Ovary (tissue), 9 donors: ENCODE results near the gene SORD. TPM values are rescaled to one million over a fixed set of nuclear protein-coding genes. Genes with fewer than 3 reads are reported as not detected.

ENCODE experiments used
- DNase-seq, 5 donors: peaks; one replicate each; pipeline ENCODE4 v3.0.0-alpha.2; 2019 to 2020
- H3K27ac ChIP-seq, 2 donors: fragments of 200-600 bp; one replicate each; pipeline versions ENCODE4 v1.5.1 to v1.8.0; 2019 to 2022
- H3K27me3 ChIP-seq: fragments of 200-600 bp; one replicate; pipeline ENCODE4 v1.8.0; 2022
- H3K36me3 ChIP-seq: fragments of 200-600 bp; sonication (generic); one replicate; pipeline ENCODE4 v1.5.1; 2019
- H3K4me1 ChIP-seq: one replicate; pipeline ENCODE4 v1.8.1; 2013; ENCODE audit warnings: mild to moderate bottlenecking, moderate library complexity; ENCODE audit not compliant: insufficient read depth
- H3K4me3 ChIP-seq: fragments of 200-600 bp; sonication (generic); one replicate; pipeline ENCODE4 v1.5.1; 2017
- H3K9me3 ChIP-seq, 2 donors: fragments of 200-600 bp in 1 of 2; sonication (generic) in 1 of 2; one replicate each; pipeline versions ENCODE4 v1.5.1 to v1.8.1; 2013 to 2019; ENCODE audit warnings: mild to moderate bottlenecking in 1 of 2, moderate library complexity in 1 of 2
- EP300 ChIP-seq: sonication (generic); formaldehyde crosslinking; IDR thresholded peaks from one replicate; pipeline ENCODE4 v1.6.1; 2017; ENCODE audit warnings: antibody characterized with exemption
- POLR2A ChIP-seq: fragments of 450-650 bp; IDR thresholded peaks from one replicate; pipeline ENCODE4 v1.6.1; 2017; ENCODE audit warnings: antibody characterized with exemption, mild to moderate bottlenecking, moderate library complexity
- WGBS, 3 donors: extraction: QIAGEN DNeasy Blood & Tissue Kit in 1 of 3; methylation state at CpG; one replicate each; pipeline versions ENCODE4 v1.1.5 to v1.1.7; 2013 to 2017; 5-methylcytosine and 5-hydroxymethylcytosine counted together
- intact Hi-C, 4 donors: fragments of 100-400 bp; cut with DNase I; formaldehyde crosslinking; loops; one replicate each; pipeline versions ENCODE4 v1.11.0 to v1.15.1; 2022 to 2023
- polyA plus RNA-seq, 2 donors: library from polyadenylated mRNA; stranded (reverse); fragments of 200-250 nt in 1 of 2; fragments of 350-450 nt in 1 of 2; fragmentation: Illumina TruSeq in 1 of 2; extraction: RNeasy Lipid Tissue Mini Kit (QIAGEN cat#74804) in 1 of 2; gene quantifications; one replicate each; pipeline ENCODE4 v1.2.3, GENCODE V29; 2013 to 2014
- total RNA-seq, 7 donors: library from RNA; depleted of rRNA in 2 of 7; stranded (reverse); fragments of >200 nt in 2 of 7; fragmentation: NEBNext Ultra II Directional in 3 of 7; extraction: Animal tissue kit (Norgen Biotek cat#: 25700) in 3 of 7; gene quantifications; one replicate each; pipeline versions ENCODE4 v1.1.0 to v1.2.4, GENCODE V29; 2016 to 2023
- TF ChIP-seq, protein P1 (sequence below), 3 donors: fragments of 450-650 bp in 2 of 3; fragments of 200-600 bp in 1 of 3; IDR thresholded peaks; one replicate each; pipeline versions ENCODE4 v1.5.1 to v1.8.0; 2016 to 2022; ENCODE audit warnings: antibody characterized with exemption in 3 of 3, mild to moderate bottlenecking in 1 of 3
- donor health status: DM: no; HTN: no; CAD: no; lungs with moderate emphysema.
- donor health status: DM: no; HTN: no; CAD: no.
- donor health status: Bipolar disorder and iron deficiency.
- donor health status: DM: yes; HTN: yes; CAD: no.
- donor health status: DM: no; HTN: no; CAD: no.
- donor health status: DM: yes; HTN: yes; CAD: no.

SORD gene
- total and polyA plus RNA-seq, 9 donors = 3.9 to 25.0 (median 8.3) TPM

DNA sequence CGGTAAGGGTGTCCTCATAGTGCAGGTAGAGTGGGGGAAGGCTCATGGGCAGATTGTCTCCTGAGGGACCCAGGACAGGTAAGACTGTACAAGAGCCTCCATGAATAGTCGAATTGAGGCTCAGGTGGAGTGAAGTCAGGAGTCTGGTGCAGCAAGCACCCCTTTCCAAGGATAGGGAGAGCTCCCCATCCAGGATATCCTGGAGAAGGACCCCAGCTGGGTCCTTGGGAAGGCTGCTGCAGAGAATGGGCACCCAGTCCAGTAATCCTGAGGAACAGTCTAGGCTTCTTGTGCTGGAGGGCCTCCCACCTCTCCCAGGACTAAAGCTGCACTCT, 91.7 kb downstream of the SORD start:
- Histone ChIP-seq H3K36me3 (no peaks in the 10 kb centered on the region), H3K27ac (no peak overlapping the region), H3K9me3 (no peaks in the 10 kb centered on the region), H3K4me3 (no peak overlapping the region), H3K27me3 (no peaks in the 10 kb centered on the region), H3K4me1 (peaks cover 2% of the 10 kb centered on the region)
- 5 to 20% (median 10%) methylated on average over 2 of the region's 2 CpGs for WGBS, 3 donors
- DNase-seq = no peak
- TF ChIP-seq POLR2A (no peak), EP300 (no peak)
- TF ChIP-seq, protein P1, sequence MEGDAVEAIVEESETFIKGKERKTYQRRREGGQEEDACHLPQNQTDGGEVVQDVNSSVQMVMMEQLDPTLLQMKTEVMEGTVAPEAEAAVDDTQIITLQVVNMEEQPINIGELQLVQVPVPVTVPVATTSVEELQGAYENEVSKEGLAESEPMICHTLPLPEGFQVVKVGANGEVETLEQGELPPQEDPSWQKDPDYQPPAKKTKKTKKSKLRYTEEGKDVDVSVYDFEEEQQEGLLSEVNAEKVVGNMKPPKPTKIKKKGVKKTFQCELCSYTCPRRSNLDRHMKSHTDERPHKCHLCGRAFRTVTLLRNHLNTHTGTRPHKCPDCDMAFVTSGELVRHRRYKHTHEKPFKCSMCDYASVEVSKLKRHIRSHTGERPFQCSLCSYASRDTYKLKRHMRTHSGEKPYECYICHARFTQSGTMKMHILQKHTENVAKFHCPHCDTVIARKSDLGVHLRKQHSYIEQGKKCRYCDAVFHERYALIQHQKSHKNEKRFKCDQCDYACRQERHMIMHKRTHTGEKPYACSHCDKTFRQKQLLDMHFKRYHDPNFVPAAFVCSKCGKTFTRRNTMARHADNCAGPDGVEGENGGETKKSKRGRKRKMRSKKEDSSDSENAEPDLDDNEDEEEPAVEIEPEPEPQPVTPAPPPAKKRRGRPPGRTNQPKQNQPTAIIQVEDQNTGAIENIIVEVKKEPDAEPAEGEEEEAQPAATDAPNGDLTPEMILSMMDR (IDR thresholded peaks at IDR 0.05) = no peak
- intact Hi-C loops = no loop called here

DNA sequence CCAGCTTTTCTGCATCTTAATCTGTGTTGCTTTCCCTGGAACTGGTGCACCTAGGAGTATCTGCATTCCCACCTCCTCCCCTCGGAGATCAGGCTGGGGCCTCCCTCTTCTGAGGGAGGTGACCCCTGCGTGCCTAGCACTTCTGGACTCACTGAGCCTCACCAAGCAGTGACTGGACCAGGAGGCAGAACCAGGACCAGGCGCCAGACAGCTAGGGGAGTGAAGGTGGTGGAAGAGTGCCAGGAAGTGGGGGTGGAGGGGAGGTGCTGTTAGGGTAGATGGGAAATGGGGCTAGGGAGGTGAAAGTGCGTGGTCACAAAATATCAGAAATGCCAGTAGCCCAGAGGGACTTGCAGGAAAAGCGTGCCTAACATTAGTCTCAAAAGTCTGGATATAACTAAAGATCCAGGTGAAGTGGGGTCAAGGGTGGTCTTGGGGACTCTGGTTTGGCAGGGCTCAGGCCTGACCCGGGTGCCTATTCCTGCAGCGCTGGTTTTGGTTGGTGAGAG, 92.4 kb downstream of the SORD start:
- Histone ChIP-seq H3K4me1 (peaks cover 2% of the 10 kb centered on the region), H3K36me3 (no peaks in the 10 kb centered on the region), H3K9me3 (no peaks in the 10 kb centered on the region), H3K27me3 (no peaks in the 10 kb centered on the region), H3K27ac (no peak overlapping the region), H3K4me3 (no peak overlapping the region)
- no peak for DNase-seq
- 59 to 69% (median 62%) methylated on average over 7 of the region's 7 CpGs for WGBS, 3 donors
- TF ChIP-seq, protein P1 (IDR thresholded peaks at IDR 0.05) = no peak
- intact Hi-C loops = no loop called here

DNA sequence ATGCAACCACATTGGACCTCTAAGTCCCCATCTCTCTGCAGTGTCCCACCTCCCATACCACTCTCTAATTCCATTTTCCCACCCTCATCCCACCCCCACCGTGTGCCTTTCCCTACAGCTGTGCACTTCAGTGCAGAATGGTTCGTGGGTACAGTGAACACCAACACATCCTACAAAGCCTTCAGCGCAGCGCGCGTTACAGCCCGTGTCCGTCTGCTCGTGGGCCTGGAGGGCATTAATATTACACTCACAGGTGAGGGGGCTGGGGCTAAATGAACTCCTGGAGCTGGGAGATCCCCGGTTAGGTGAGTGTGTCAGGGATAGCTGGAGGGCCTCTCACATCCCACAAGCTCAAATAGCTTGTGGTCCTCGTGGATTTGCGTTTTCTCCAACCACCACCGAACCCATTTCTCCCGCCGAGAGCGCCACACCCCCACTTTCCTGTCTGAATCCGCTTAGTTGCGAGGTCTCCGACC, 93.0 kb downstream of the SORD start:
- intact Hi-C loops = no loop called here
- Histone ChIP-seq H3K4me3 (no peak overlapping the region), H3K27me3 (no peaks in the 10 kb centered on the region), H3K36me3 (no peaks in the 10 kb centered on the region), H3K9me3 (no peaks in the 10 kb centered on the region), H3K27ac (no peak overlapping the region), H3K4me1 (peaks cover 2% of the 10 kb centered on the region)
- no peak for DNase-seq
- TF ChIP-seq, protein P1 (IDR thresholded peaks at IDR 0.05) = no peak
- TF ChIP-seq EP300 (no peak), POLR2A (no peak)
- WGBS, 3 donors = 32 to 49% (median 40%) methylated on average over 19 of the region's 19 CpGs

DNA sequence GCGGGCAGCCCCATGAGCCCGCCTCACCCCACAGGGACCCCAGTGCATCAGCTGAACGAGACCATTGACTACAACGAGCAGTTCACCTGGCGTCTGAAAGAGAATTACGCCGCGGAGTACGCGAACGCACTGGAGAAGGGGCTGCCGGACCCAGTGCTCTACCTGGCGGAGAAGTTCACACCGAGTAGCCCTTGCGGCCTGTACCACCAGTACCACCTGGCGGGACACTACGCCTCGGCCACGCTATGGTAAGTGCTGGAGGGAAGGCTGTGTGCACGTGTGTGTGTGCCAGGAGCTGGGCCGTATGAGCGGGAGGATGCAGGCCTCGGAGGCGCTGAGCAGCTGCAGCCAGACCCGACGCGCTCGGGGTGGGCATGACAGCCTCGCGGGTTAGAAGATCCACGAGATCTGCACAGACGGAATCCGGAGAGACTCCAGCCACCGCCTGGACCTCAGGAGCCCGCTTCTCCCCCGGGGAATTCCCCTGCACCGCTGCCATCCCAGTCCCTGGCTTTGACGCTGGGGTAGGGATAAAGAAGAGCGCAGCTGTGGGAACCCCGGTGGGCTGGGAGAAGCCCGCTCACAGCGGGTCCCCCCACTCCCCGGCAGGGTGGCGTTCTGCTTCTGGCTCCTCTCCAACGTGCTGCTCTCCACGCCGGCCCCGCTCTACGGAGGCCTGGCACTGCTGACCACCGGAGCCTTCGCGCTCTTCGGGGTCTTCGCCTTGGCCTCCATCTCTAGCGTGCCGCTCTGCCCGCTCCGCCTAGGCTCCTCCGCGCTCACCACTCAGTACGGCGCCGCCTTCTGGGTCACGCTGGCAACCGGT, 93.7 kb downstream of the SORD start:
- 6 to 18% (median 12%) methylated on average over 61 to 65 of the region's 65 CpGs for WGBS, 3 donors
- DNase-seq = no peak
- no peak overlapping the region for H3K4me3 ChIP-seq
- H3K27ac ChIP-seq = no peak overlapping the region
- intact Hi-C loops = no loop called here
- H3K27me3 ChIP-seq = no peaks in the 10 kb centered on the region
- no peaks in the 10 kb centered on the region for H3K36me3 ChIP-seq
- TF ChIP-seq POLR2A (no peak), EP300 (no peak)
- TF ChIP-seq, protein P1 (IDR thresholded peaks at IDR 0.05) = no peak
- H3K9me3 ChIP-seq = no peaks in the 10 kb centered on the region
- H3K4me1 ChIP-seq = peaks cover 2% of the 10 kb centered on the region
